GM12878 (cell line): ENCODE measurements around the gene HAO2. TPM values are rescaled to one million over a fixed set of nuclear protein-coding genes. Genes with fewer than 3 reads are reported as not detected.

Source experiments
- ATAC-seq: fragments of 200-7000 bp; cut with Tn5 transposase; 3 replicates; pipeline ENCODE4 v1.9.1; 2020; ENCODE audit warnings: mild to moderate bottlenecking, moderate library complexity
- BruUV-seq: library from RNA; stranded (reverse); fragments of 400-500 nt; replicated peaks from 2 replicates; lab custom pipeline; 2021; lab: Mats Ljungman, UMichigan
- CTCF ChIA-PET: fragments of 300-600 bp; sonication (Branson Sonifier 250); formaldehyde crosslinking; extraction: SDS; loops from one replicate; lab custom pipeline; 2021; ENCODE audit warnings: inconsistent platforms; lab: Yijun Ruan, JAX
- POLR2A ChIA-PET: fragments of 350-600 bp; formaldehyde crosslinking; extraction: SDS; loops from one replicate; lab custom pipeline; 2021; ENCODE audit warnings: inconsistent platforms; lab: Charles Lee
- RAD21 ChIA-PET: fragments of 300-600 bp; sonication (Branson Sonifier 250); formaldehyde crosslinking; loops from one replicate; lab custom pipeline; 2023; ENCODE audit warnings: antibody characterized with exemption; ENCODE audit not compliant: unreplicated experiment; lab: Charles Lee
- SMC1A ChIA-PET: fragments of 300-600 bp; sonication (Branson Sonifier 250); formaldehyde crosslinking; loops from one replicate; lab custom pipeline; 2023; ENCODE audit not compliant: unreplicated experiment, uncharacterized antibody; lab: Charles Lee
- DNase-seq: peaks from one replicate; pipeline ENCODE4 v3.0.0-alpha.2; 2011; ENCODE audit warnings: low read depth, low spot score
- FAIRE-seq: peaks from 3 replicates; lab custom pipeline; 2011; peaks lifted over from hg19 to GRCh38; lab: Jason Lieb, UNC
- H2AFZ ChIP-seq: 2 replicates; pipeline ENCODE4 v1.6.0; 2011; ENCODE audit warnings: low read depth, low read length, control low read depth; ENCODE audit not compliant: control insufficient read depth
- H3K27ac ChIP-seq: 2 replicates; pipeline ENCODE4 v1.5.1; 2011; ENCODE audit warnings: control low read depth; ENCODE audit not compliant: control insufficient read depth, insufficient read depth
- H3K27me3 ChIP-seq, 2 experiments: replicated peaks in 1 of 2; 2 replicates each; pipeline versions ENCODE4 v1.6.0 to v1.6.1; 2011; ENCODE audit warnings: low read length in 1 of 2; ENCODE audit not compliant: control insufficient read depth in 2 of 2, insufficient read depth in 2 of 2
- H3K36me3 ChIP-seq, 2 experiments: 2 replicates each; pipeline ENCODE4 v1.5.1; 2011; ENCODE audit warnings: low read length in 1 of 2; ENCODE audit not compliant: control insufficient read depth in 2 of 2, insufficient read depth in 2 of 2
- H3K4me1 ChIP-seq: 2 replicates; pipeline ENCODE4 v1.6.1; 2011; ENCODE audit warnings: mild to moderate bottlenecking, low read length, moderate library complexity, mixed read lengths; ENCODE audit not compliant: control insufficient read depth, insufficient read depth
- H3K4me2 ChIP-seq: 2 replicates; pipeline ENCODE4 v1.6.0; 2011; ENCODE audit warnings: control low read depth; ENCODE audit not compliant: control insufficient read depth, insufficient read depth
- H3K4me3 ChIP-seq: fragments of 200-600 bp; sonication (generic); 2 replicates; pipeline ENCODE4 v1.5.1; 2016
- H3K79me2 ChIP-seq: 2 replicates; pipeline ENCODE4 v1.6.0; 2011; ENCODE audit warnings: low read length; ENCODE audit not compliant: control insufficient read depth, insufficient read depth
- H3K9ac ChIP-seq: 2 replicates; pipeline ENCODE4 v1.8.0; 2011; ENCODE audit warnings: low read length, control low read depth, mixed read lengths; ENCODE audit not compliant: control insufficient read depth, insufficient read depth
- H3K9me3 ChIP-seq: replicated peaks from 3 replicates; pipeline ENCODE4 v1.5.1; 2011; ENCODE audit warnings: mild to moderate bottlenecking, low read length; ENCODE audit not compliant: control insufficient read depth, insufficient read depth
- H4K20me1 ChIP-seq: 2 replicates; pipeline ENCODE4 v1.6.0; 2011; ENCODE audit not compliant: control insufficient read depth, insufficient read depth
- BCL11A ChIP-seq: IDR thresholded peaks from 2 replicates; pipeline ENCODE4 v1.6.1; 2011; ENCODE audit warnings: low read depth, low read length
- CBX3 ChIP-seq: fragments of 200-600 bp; sonication (generic); IDR thresholded peaks from 2 replicates; pipeline ENCODE4 v1.6.1; 2016; ENCODE audit warnings: low read depth, borderline replicate concordance
- CREB1 ChIP-seq: IDR thresholded peaks from 2 replicates; pipeline ENCODE4 v1.6.1; 2012; ENCODE audit warnings: low read depth, mild to moderate bottlenecking, inconsistent platforms
- EED ChIP-seq: sonication (generic); IDR thresholded peaks from 2 replicates; pipeline ENCODE4 v1.6.1; 2016; ENCODE audit warnings: antibody characterized with exemption, low read depth
- EGR1 ChIP-seq, 2 experiments: IDR thresholded peaks; 1 replicate in 1 of 2; 2 replicates in 1 of 2; pipeline ENCODE4 v1.6.1; 2011 to 2012; ENCODE audit warnings: low read depth in 2 of 2, low read length in 2 of 2, borderline replicate concordance in 1 of 2, mild to moderate bottlenecking in 1 of 2, moderate library complexity in 1 of 2
- ESRRA ChIP-seq: IDR thresholded peaks from 2 replicates; pipeline ENCODE4 v1.6.1; 2012; ENCODE audit warnings: mild to moderate bottlenecking, low read length, improper control_type of control experiment
- GABPA ChIP-seq: IDR thresholded peaks from 2 replicates; pipeline ENCODE4 v1.6.1; 2014; ENCODE audit warnings: antibody characterized with exemption, low read depth, mild to moderate bottlenecking, inconsistent platforms
- IKZF2 ChIP-seq, 2 experiments: fragments of 450-650 bp; IDR thresholded peaks; 2 replicates each; pipeline ENCODE4 v1.6.1; 2017; ENCODE audit warnings: mild to moderate bottlenecking in 2 of 2, moderate library complexity in 2 of 2
- JUNB ChIP-seq: IDR thresholded peaks from 2 replicates; pipeline ENCODE4 v1.6.1; 2016; ENCODE audit warnings: antibody characterized with exemption, mild to moderate bottlenecking
- MEF2B ChIP-seq: fragments of 450-650 bp; IDR thresholded peaks from 2 replicates; pipeline ENCODE4 v1.6.1; 2018; ENCODE audit warnings: mild to moderate bottlenecking, moderate library complexity; ENCODE audit not compliant: partially characterized antibody, poor library complexity, severe bottlenecking
- NFIC ChIP-seq: IDR thresholded peaks from 2 replicates; pipeline ENCODE4 v1.6.1; 2012; ENCODE audit warnings: low read depth, mild to moderate bottlenecking, inconsistent platforms, low read length, moderate library complexity
- POU2F2 ChIP-seq: IDR thresholded peaks from 3 replicates; pipeline ENCODE4 v1.6.1; 2011; ENCODE audit warnings: low read depth, mild to moderate bottlenecking, low read length, borderline replicate concordance
- RUNX3 ChIP-seq: IDR thresholded peaks from 2 replicates; pipeline ENCODE4 v1.6.1; 2012; ENCODE audit warnings: low read length, inconsistent platforms
- SPI1 ChIP-seq: IDR thresholded peaks from 2 replicates; pipeline ENCODE4 v1.6.1; 2011; ENCODE audit warnings: low read depth, mild to moderate bottlenecking, low read length, moderate library complexity, borderline replicate concordance; ENCODE audit not compliant: insufficient read depth
- TBL1XR1 ChIP-seq: IDR thresholded peaks from 2 replicates; pipeline ENCODE4 v1.6.1; 2012; ENCODE audit warnings: low read depth, low read length, improper control_type of control experiment
- TCF12 ChIP-seq: IDR thresholded peaks from 2 replicates; pipeline ENCODE4 v1.6.1; 2011; ENCODE audit warnings: low read depth, mild to moderate bottlenecking, low read length
- TCF3 ChIP-seq: IDR thresholded peaks from 2 replicates; pipeline ENCODE4 v1.6.1; 2012; ENCODE audit warnings: low read depth, mild to moderate bottlenecking, low read length, borderline replicate concordance; ENCODE audit not compliant: insufficient read depth
- YY1 ChIP-seq: IDR thresholded peaks from 2 replicates; pipeline ENCODE4 v1.6.1; 2011; ENCODE audit warnings: low read depth, mild to moderate bottlenecking, low read length
- ZNF384 ChIP-seq: IDR thresholded peaks from 2 replicates; pipeline ENCODE4 v1.6.1; 2012; ENCODE audit warnings: low read depth, mild to moderate bottlenecking, low read length, improper control_type of control experiment, borderline replicate concordance
- WGBS: methylation state at CpG from one replicate; pipeline ENCODE4 v1.1.6; 2016; ENCODE audit warnings: low lambda C conversion rate; ENCODE audit not compliant: insufficient replicate concordance, insufficient coverage; ENCODE audit errors: missing lambda C conversion rate; 5-methylcytosine and 5-hydroxymethylcytosine counted together
- in situ Hi-C: fragments of 300-500 bp; cut with MboI; formaldehyde crosslinking; loops from 9 replicates; pipeline ENCODE4 v1.14.3; 2018; ENCODE audit warnings: mixed read lengths
- intact Hi-C: fragments of 100-400 bp; cut with micrococcal nuclease; formaldehyde crosslinking; loops from one replicate; pipeline ENCODE4 v1.14.2; 2022; ENCODE audit not compliant: unreplicated experiment
- polyA plus RNA-seq, 11 experiments: library from polyadenylated mRNA; depleted of rRNA in 4 of 11; unstranded in 6 of 11; stranded (reverse) in 5 of 11; fragments of >200 nt; fragmentation: Nextera tagmentation in 4 of 11; fragmentation: Illumina TruSeq in 1 of 11; extraction: Ambion mirVana in 4 of 11; extraction: Trizol in 1 of 11; gene quantifications; 1 replicate in 1 of 11; 2 replicates in 10 of 11; pipeline versions ENCODE4 v1.2.1 to v1.2.3, GENCODE V29; 2011 to 2016; ENCODE audit warnings: inconsistent platforms in 2 of 11, missing spikeins in 2 of 11, low read depth in 1 of 11
- total RNA-seq, 4 experiments: library from RNA; depleted of rRNA in 3 of 4; stranded (reverse); fragments of >200 nt in 3 of 4; fragmentation: Illumina TruSeq in 1 of 4; extraction: Trizol in 1 of 4; gene quantifications; 2 replicates each; pipeline versions ENCODE4 v1.2.1 to v1.2.3, GENCODE V29; 2013 to 2021
- TF ChIP-seq, protein P1 (sequence below): IDR thresholded peaks from 2 replicates; pipeline ENCODE4 v1.6.1; 2012; ENCODE audit warnings: low read length, inconsistent platforms
- TF ChIP-seq, protein P2 (sequence below): fragments of 450-650 bp; IDR thresholded peaks from 2 replicates; pipeline ENCODE4 v1.6.1; 2017; ENCODE audit warnings: low read depth, mild to moderate bottlenecking, moderate library complexity
- TF ChIP-seq, protein P3 (sequence below): fragments of 450-650 bp; IDR thresholded peaks from 2 replicates; pipeline ENCODE4 v1.6.1; 2014; ENCODE audit warnings: mild to moderate bottlenecking

HAO2 gene
- total and polyA plus RNA-seq, 10 of the 15 experiments (the other 5 are each of a cell fraction or from before 2014, with no cell fraction given) = not detected

DNA sequence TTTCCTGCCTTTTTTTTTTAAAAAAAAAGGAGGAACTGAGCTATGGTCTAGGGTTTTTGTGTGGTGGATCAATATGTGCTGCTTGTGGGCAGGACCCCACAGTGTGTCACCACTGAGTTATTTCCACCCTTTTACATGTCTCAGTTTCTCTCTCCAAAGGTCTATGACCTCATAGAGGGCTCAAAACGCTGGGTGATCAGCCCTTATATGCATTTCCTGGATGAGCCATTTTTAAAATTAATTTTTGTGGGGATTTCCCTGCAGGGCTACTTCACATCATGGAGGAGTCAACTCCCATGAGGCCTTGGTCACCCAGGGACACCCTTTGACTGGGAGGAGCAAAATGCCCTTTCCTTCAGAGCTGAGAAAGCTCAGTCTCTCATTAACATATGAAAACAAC is 20.7 kb upstream of the HAO2 start:
- H3K4me3 ChIP-seq = no peak overlapping the region
- peak overlapping the region; percentile 51 for H2AFZ ChIP-seq
- no peaks in the 10 kb centered on the region for H3K27me3 ChIP-seq
- H3K79me2 ChIP-seq = no peaks in the 10 kb centered on the region
- ChIA-PET POLR2A (interaction anchor here (0.8 to 2.3 kb wide), 4 partner anchors 19 to 30 kb away, joined by 3 to 7 read pairs (median 5); no protein-coding TSS in a partner anchor), SMC1A (interaction anchor here (0.8 to 7.0 kb wide), 19 partner anchors 10 to 82 kb away, joined by 3 to 108 read pairs (median 5); no protein-coding TSS in a partner anchor), CTCF (interaction anchor here (0.9 to 6.1 kb wide), 10 partner anchors 12 to 72 kb away, joined by 4 to 47 read pairs (median 10); no protein-coding TSS in a partner anchor), RAD21 (interaction anchor here (1.1 to 6.5 kb wide), 5 partner anchors 17 to 53 kb away, joined by 3 to 48 read pairs (median 23); no protein-coding TSS in a partner anchor)
- H3K27ac ChIP-seq = no peak overlapping the region
- no peaks in the 10 kb centered on the region for H4K20me1 ChIP-seq
- FAIRE-seq (peak; percentile 64), ATAC-seq (peak; percentile 96), DNase-seq (peak; percentile 77)
- no peak overlapping the region for H3K4me2 ChIP-seq
- H3K9ac ChIP-seq = no peak overlapping the region
- no TSS peak for BruUV-seq
- in situ Hi-C loops = no loop called here
- intact Hi-C loops = loop anchor here (1.0 kb wide), 1 partner anchor 25 kb away; no protein-coding TSS in a partner anchor
- H3K36me3 ChIP-seq = no peaks in the 10 kb centered on the region
- no peaks in the 10 kb centered on the region for H3K9me3 ChIP-seq
- WGBS = 0% methylated on average over 1 of the region's 1 CpG
- H3K4me1 ChIP-seq = peaks cover 5% of the 10 kb centered on the region; the same call in 1 of the 2 replicates
- TF ChIP-seq IKZF2 (IDR thresholded peaks at IDR 0.05) (peak; percentile 37 to 42; a peak in 2 of 4 replicates), POU2F2 (peak; percentile 89; the same call in 1 of the 3 replicates), TBL1XR1 (no peak), ESRRA (no peak), TCF12 (no peak), YY1 (peak; percentile 64), MEF2B (peak; percentile 96), NFIC (peak; percentile 49; the same call in 1 of the 2 replicates), BCL11A (0 out of 2 replicates have a peak, but pooled peaks have one; percentile 46), GABPA (0 out of 2 replicates have a peak, but pooled peaks have one; percentile 25), EED (peak; percentile 69; the same call in 1 of the 2 replicates), JUNB (peak; percentile 76), SPI1 (peak; percentile 81), CBX3 (no peak), TCF3 (no peak), CREB1 (peak; percentile 89), ZNF384 (no peak), EGR1 (IDR thresholded peaks at IDR 0.05; ENCODE audit: borderline replicate concordance in 1 of 2, low read depth in 2 of 2, low read length in 2 of 2) (no peak), RUNX3 (peak; percentile 90)
- TF ChIP-seq, protein P1, sequence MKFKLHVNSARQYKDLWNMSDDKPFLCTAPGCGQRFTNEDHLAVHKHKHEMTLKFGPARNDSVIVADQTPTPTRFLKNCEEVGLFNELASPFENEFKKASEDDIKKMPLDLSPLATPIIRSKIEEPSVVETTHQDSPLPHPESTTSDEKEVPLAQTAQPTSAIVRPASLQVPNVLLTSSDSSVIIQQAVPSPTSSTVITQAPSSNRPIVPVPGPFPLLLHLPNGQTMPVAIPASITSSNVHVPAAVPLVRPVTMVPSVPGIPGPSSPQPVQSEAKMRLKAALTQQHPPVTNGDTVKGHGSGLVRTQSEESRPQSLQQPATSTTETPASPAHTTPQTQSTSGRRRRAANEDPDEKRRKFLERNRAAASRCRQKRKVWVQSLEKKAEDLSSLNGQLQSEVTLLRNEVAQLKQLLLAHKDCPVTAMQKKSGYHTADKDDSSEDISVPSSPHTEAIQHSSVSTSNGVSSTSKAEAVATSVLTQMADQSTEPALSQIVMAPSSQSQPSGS = peak; percentile 84
- TF ChIP-seq, protein P2, sequence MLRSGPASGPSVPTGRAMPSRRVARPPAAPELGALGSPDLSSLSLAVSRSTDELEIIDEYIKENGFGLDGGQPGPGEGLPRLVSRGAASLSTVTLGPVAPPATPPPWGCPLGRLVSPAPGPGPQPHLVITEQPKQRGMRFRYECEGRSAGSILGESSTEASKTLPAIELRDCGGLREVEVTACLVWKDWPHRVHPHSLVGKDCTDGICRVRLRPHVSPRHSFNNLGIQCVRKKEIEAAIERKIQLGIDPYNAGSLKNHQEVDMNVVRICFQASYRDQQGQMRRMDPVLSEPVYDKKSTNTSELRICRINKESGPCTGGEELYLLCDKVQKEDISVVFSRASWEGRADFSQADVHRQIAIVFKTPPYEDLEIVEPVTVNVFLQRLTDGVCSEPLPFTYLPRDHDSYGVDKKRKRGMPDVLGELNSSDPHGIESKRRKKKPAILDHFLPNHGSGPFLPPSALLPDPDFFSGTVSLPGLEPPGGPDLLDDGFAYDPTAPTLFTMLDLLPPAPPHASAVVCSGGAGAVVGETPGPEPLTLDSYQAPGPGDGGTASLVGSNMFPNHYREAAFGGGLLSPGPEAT = 0 out of 2 replicates have a peak, but pooled peaks have one; percentile 26
- TF ChIP-seq, protein P3, sequence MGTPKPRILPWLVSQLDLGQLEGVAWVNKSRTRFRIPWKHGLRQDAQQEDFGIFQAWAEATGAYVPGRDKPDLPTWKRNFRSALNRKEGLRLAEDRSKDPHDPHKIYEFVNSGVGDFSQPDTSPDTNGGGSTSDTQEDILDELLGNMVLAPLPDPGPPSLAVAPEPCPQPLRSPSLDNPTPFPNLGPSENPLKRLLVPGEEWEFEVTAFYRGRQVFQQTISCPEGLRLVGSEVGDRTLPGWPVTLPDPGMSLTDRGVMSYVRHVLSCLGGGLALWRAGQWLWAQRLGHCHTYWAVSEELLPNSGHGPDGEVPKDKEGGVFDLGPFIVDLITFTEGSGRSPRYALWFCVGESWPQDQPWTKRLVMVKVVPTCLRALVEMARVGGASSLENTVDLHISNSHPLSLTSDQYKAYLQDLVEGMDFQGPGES = no peak
